KG1 (cell line): Measurements from ENCODE around the gene PLCL2.
"Not testable (repeated sequence)": the region's sequence is repeated elsewhere in the genome, so short reads cannot be mapped to it uniquely, and the experiment has no call there.

ENCODE experiments used
- DNase-seq: peaks from one replicate; lab custom pipeline; 2025; lab: John Stamatoyannopoulos, UW

PLCL2 gene

DNA sequence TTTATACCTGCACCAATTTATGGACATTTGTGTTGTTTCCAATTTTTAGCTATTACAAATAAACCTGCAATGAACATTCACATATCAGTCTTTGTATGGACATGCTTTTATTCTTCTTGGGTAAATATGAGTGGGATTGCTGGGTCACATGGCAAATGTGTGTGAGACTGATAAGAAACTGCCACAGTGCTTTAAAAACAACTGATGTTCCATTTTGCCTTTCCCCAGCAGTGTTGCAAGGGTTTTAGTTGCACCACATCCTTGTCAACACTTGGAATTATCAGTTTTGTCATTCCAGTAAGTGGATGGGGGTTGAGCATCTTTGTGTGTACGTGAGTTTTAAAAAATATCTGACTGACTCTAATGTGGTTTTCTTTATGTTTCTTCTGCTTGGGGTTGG is 191.2 kb downstream of the PLCL2 start:
- no peak for DNase-seq

DNA sequence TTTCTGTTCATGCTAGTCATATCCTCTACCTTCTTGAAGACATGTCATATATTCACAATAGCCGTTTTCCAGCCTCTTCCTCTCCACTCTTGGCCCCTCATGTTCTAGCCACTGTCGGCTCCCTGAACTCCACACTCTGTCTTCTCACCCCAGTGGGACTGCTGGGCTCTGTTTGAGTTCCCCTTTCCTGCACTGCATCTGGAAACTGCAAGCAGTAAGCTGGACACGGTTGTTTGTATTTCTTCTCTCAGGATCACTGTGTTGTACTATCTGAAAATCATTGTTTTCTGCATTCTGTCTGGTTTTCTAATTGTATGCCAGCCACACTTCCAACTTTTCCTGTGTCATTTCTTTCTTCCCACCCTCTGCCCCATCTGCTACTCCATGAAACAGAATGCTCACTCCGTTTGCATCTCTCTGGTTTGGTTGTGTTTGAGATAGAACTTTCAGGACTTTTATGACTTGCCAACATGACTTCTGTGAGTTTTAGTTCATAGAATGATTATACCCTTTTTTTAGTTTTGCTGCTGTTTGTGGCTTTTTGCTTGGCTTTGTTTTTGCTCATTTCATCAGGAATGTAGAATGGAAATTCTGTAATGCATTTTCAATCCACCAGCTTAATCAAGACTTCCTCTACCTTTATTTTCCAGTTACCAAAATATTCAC is 192.3 kb downstream of the PLCL2 start:
- DNase-seq, result no peak

DNA sequence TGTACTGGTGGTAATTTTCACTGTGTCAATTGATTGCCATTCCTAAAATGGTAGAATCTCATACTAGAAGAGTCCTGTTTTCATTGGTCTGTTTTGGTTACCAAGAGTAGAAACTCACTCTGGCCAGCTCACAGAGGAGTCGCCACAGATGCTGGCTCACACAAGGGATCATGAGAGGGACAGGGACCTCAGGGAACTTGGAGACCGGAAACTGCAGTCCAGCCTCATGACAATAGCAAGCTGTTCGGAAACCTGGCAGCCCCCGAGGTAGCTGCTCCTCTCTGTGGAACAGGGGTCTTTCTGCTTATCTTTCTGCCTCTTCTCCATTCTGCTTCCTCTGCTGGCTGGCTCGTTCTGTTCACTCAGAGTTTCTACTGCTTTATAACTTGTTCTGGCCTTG is 192.9 kb downstream of the PLCL2 start:
- no peak for DNase-seq

DNA sequence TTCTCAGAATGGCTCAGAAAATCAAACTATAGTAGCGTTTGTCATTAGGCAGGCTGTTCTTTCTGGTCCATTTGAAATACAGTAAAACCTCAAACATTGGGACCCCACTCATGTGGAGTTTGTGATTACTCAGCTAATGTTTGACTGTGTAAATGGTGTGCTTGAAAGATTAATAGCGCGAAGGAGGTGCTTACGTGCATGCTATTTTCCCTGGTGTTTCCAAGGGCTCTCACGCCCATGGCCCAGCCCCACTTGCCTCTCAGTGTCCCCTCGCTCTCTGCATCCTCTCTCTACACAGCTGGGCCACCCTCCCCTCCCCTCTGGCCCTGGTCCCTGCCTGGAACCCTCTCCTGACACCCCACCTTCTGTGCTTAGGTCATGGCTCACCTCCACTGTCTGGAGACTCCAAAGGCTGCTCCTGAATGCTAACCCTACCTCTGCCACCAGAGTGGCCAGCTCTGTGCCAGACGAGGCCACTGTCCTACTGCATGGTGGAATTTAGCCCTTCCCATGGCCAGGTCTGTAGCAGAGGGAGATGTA is 194.2 kb downstream of the PLCL2 start:
- no peak for DNase-seq

DNA sequence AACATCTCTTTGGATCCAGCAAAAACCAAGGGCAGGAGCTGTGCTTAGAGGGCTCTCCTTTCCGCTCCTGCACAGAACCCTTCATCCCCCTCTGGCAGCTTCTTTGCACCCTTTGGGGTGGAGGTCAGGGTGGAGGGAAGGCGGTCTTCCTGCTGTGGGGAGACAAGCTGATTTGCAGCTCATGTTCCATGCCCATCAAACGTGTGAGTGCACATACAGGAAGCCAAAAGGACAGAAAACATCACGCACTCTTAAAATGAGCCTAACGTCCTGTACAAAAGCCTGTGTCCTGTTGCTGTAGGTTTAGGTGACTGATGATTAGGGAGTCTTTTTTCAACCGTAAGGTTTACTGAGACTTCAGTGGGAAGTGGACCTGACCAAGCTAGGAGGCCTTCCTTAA is 195.2 kb downstream of the PLCL2 start:
- DNase-seq, result no peak

DNA sequence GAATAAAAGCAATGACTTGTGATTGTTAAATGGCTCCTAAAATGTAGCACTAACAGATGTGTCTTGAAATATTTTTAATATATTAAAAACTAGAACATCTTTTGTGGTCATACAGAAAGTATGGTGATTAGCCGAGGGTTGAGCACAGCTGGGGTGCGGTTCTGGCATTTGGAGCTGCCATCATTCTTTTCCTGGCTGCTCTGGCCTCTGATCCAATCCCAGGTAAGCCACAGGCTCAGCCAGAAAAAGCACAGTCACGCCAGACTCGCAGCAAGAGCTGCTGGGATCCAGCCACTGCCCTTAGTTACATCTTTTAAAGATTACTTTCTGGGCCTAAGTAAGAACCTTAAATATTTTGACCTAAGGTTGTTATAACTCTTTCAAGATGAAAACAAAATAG is 196.8 kb downstream of the PLCL2 start:
- no peak for DNase-seq

DNA sequence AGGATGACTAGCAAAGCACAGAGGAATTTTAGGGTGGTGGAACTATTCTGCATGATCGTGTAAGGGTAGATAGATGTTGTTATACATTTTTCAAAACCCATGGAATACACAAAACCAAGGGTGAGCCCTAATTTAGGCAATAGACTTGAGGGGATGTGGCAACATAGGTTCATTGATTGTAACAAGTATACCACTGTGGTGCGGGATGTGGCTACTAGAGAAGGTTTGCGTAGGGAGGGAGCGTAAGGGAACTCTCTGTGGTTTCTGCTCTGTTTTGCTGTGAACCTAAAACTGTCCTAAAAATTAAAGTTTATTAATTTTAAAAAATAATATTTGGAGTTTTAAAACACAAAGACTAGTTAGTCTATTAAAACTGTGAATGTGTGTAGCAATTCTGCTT is 202.8 kb downstream of the PLCL2 start:
- no peak for DNase-seq

DNA sequence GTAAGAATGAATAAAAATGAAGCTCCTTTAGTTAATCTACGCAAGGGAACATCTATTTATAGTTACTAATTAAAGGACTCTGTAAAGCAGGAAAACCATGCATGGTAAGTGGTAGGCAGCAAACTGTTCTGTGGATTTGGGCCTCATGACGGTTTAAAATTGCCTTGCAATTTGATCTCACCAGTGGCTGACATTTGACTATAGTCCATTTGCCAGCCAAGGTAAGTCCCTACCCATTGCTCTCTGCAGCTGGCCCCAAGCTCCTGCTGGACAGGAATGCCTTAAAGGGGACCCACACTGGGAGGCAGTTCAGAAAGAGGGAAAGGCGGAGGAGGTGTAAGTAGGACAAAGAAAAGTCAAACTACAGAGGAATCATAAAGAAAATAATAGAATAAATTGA is 203.3 kb downstream of the PLCL2 start:
- DNase-seq, result no peak

DNA sequence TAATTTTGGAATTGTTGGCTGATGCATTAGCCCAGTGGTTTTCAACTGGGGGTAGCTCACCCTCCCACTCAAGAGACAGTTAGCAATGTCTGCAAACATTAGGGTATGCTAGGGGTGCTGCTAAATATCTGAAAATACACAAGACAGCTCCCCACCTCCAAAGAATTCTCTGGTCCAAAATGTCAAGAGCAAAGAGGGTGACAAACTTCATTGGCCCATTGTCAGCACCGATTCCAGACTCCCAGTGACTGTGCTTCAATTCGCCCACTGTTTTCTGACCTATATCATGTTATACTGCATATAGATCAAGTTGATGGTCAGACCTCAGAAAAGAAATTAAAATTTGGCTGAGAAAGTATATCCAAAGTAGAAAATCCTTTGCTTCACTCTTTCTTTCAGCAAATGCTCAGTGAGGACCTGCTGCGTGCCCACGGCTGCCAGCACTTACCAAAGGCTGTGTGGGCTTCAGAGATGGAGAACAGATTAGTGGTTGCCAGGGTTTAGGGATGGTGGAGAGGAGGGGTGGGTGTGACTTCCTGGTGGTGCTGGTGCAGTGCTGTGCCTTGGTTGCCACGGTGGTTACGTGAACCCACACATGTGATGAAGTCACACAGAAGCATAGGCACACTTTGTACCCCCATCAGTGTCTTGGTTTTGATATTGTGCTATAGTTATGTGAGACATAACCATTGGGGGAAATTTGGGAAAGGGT is 204.0 kb downstream of the PLCL2 start:
- no peak for DNase-seq

DNA sequence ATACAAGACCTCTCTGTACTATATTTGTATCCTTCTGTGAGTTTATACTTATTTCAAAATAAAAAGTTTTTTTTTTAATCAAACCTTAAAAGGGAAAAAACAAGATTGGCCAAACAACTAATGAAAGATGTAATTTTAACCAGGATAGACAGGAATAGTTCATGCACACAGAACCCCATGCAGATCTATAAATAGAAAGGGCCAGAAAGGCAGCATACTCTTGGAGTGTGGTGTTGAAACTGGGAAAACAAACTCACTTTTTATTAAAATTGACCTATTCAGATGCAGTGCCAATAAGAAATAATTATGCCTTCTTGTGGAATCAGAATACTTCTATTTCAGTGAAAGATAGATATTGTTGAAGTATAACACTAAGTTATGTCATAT is 204.6 kb downstream of the PLCL2 start:
- DNase-seq, result no peak

DNA sequence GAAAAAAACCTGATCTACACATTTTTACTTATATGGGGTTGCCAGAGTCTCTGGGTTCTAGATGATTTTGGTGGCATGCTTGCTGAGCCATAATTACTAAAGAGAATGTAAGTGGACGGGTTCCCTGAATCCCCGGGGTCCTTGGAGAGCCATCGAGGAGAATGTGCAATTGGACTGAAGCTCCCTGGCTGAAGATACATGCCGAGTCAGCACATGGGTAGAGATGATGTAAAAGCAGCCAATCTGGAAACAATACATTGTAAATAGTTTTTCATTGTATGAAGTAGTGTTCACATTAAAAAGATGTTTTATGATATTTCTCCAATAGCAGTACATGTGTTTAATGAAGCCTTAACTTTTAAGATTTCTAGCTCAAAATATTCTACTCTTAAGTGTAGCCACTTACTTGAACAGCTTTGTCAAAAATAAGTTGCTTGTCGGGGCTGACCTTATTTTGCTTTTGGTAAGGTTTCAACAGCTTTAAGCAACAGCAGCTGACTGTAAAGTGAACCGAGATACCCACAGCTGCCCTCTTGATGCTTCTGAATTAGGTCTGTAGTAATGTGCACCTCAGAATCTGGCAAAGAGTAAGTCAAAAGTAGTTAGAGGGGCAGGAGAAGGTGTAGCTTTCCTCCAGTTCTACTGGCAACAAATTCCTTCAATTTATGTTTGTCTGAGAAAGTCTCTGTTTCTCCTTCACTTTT is 205.7 kb downstream of the PLCL2 start:
- no peak for DNase-seq

DNA sequence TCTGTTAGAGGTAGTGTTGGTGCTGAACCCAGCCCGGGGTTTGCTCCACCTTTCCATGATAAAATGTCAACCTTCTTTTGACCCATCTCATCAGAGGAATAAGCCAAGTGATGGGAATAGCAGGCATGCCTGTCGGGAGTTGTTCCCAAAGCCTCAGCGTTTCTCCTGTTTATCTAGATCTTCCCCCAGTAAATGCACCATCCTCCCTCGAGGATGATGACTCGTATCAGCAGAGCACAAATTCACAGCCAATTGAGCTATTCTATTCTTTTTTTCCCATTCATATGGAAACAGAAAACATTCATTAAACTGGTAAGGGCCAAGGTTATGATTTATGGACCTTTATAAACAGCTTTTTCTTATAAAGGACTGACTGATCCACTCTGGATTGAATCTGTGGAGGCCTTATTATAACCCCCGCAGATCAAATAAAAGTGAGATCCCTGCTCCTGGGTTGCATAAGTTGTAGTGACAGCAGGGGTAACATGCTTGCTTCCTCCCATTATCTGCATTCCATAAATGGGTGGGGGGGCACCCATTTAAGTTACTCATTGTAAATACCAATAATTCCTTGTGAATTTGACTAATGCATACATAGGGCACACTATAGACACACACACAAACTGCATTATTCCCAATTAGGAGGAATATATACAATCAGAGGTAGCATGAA is 207.3 kb downstream of the PLCL2 start:
- no peak for DNase-seq

DNA sequence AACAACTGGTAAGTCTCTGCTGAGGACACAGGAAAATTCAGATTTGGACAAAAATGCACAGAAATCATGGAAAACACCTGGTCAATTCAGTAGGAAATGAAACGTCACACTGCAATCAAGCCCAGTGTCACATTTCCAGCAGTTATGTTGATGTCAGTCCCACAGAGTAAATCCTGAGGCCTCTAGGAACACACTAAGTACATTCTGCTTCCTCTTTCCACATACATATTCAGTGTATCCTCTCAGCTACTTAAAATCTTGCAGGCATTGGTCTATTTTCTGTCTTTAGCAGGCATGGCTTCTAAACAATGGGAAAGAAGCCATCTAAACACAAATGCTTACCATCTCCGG is 207.8 kb downstream of the PLCL2 start:
- DNase-seq, result no peak

DNA sequence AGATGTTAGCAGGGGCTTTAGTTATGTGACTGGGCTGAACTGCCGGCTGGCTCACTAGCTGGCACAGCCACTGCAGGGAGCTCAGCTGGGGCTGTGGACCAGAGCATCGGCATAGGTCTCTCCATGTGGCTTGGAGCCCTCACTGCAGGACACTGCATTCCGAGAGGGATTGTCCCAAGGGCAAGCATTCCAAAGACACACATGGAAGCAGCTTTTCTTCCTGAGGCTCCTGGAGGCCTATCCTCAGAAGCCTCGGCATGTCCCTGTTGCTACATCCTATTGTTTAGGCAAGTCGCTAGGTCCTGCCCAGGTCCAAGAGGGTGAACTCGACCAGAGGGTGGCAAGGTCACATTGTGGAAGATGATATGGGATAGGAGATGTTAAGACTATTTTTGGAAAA is 209.8 kb downstream of the PLCL2 start:
- DNase-seq, result no peak

DNA sequence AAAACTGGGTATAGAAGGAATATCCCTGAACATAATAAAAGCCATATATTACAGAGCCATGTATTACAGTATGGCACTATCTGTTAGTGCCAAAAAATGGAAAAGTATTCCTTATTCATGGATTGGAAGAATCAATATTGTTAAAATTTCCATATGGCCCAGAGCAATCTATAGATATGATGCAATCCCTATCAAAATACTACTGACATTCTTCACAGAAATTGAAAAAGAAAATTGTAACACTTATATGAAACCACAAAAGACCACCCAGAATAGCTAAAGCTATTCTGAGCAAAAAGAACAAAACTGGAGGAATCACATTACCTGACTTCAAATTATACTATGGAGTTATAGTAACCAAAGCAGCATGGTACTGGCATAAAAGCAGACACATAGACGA is 218.8 kb downstream of the PLCL2 start:
- DNase-seq, result no peak

DNA sequence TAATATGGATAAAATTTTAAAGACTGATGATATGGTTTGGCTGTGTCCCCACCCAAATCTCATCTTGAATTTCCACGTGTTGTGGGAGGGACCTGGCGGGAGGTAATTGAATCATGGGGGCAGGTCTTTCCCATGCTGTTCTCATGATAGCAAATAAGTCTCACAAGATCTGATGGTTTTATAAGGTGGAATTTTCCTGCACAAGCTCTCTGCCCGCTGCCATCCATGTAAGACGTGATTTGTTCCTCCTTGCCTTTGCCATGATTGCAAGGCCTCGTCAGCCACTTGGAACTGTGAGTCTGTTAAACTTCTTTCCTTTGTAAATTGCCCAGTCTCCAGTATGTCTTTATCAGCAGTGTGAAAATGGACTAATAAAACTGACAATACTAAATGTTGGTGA is 222.0 kb downstream of the PLCL2 start:
- DNase-seq, result not testable (repeated sequence)

DNA sequence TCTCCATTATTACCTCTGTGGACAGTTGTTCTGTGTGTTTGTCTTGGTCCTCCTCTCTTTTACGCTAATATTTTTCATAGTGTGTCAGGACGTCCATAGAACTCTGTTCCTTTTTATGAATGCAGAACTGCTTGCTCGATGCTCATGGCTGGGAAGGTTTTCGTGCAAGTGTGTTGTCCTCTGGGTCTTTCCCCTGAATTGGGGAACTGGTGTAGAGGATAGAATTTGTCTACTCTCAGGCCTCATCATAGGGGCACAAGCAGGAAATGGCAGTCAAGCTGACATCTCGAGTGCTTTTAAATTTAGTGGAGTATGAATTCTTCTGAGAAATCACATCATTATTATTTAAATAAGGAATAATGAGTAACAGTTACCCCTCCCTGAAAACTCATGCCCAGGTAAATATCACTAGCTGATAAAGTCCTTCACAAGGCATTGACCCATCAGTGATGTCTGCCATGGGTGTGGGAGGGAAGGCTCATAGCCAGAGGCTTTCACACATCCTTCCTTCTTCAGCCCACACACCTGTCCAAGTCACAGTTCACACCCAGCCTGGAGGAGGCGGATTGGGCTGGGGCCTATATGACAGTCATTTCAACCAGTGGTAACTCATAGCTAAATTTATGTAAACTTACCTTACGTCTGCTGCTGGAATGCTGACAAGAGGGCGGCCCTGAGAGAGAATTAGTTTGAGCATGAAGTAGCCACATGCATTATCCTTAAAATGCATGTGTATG is 226.1 kb downstream of the PLCL2 start:
- DNase-seq, result no peak

DNA sequence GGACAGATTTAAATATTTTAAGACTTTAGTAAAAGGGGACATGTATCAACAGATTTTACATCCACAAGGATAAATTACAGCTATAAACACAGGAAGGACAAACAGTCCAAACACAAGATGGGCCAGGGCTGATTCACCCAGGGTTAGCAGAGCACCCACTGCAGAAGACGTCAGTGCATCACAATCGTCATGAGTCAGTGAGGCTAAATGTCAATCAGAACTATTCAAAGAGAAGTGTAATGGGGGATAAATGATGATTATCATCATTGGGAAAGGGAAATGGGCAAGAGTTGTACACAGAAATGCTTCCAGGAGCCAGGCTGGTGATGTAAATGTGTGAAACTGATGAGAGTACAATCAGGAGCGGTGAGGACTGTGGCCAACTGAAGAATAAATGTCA is 226.8 kb downstream of the PLCL2 start:
- no peak for DNase-seq

DNA sequence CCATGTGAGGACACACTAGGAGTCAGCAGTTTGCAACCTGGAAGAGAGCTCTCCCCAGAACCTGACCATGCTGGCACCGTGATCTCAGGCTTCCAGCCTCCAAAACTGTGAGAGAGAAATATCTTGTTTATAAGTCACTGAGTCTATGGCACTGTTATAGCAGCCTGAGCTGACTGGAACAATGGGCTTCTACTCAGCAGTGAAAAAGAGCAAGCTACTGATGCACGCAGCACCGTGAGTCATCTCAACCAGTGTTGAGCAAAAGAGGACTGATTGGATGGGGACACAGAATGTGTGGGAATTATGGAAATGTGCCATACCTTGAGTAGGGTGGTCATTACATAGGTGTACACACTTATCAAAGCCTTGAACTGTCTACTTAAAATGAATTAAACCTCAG is 230.4 kb downstream of the PLCL2 start:
- DNase-seq, result no peak

DNA sequence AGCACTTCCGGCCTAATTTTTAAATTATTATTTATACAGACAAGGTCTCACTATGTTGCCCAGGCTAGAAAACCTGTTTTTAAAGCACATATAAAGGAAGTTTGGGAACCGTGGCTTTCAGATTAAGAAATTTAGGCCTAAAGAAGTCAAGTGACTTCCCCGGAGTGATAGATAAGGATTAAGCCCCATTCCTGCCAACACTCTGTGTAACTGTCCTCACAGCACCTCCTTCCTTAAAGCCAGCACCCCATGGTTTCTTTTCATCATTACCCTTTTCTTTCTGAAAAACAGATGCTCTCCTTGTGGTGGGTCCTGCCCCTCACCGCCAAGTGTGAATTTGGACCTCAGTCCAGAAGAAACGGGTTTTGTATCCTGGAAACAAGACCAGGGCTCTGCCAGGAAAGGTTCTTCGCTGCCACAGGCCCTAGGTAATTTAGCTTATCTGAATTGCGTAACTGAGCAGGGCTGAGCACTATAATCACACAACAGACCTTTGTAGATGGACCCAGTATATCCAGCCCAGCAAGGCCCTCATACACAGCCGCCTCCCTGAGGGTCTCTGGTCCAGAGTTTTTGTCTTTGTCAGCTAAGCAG is 231.3 kb downstream of the PLCL2 start:
- DNase-seq, result no peak

DNA sequence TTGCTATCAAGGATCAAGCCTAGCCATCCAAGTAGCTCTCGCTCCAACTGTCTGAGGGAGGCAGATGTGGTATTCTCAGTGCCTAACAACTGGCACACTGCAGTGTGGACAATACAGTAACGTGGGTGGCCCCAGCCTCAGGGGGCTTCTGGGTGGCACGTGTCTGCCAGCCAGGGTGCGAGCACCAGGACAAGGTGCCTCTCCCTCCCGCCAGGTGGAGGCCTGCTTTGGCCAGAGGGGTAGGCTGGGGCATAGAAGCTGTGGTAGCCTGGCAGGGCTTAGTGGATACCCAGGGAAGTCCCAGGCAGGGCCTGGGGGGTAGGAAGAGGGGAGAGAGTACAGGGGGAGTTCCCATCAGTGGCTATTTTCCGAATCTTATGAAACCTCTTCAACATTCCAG is 234.0 kb downstream of the PLCL2 start:
- no peak for DNase-seq
